CD14-positive monocyte (primary cell): ENCODE measurements around the gene EMILIN3. TPM values are rescaled to one million over a fixed set of nuclear protein-coding genes. Genes with fewer than 3 reads are reported as not detected.

Experiments
- DNase-seq, 3 donors: peaks; one replicate each; pipeline ENCODE4 v3.0.0-alpha.2; 2011 to 2022
- H2AFZ ChIP-seq: 2 replicates; pipeline ENCODE4 v1.6.0; 2012; ENCODE audit warnings: mild to moderate bottlenecking, low read depth, low read length, inconsistent platforms; ENCODE audit not compliant: insufficient read depth, poor library complexity, severe bottlenecking
- H3K27ac ChIP-seq, 2 donors: 1 replicate in 1 of 2; 2 replicates in 1 of 2; pipeline ENCODE4 v1.5.1; 2012 to 2013; ENCODE audit warnings: low read length in 2 of 2, control low read depth in 1 of 2, inconsistent platforms in 1 of 2, low read depth in 1 of 2, mild to moderate bottlenecking in 1 of 2
- H3K27me3 ChIP-seq, 2 donors: one replicate each; pipeline versions ENCODE4 v1.6.0 to v1.6.1; 2011 to 2013; ENCODE audit warnings: low read length in 2 of 2; ENCODE audit not compliant: control insufficient read depth in 2 of 2, insufficient read depth in 2 of 2
- H3K36me3 ChIP-seq, 2 donors: replicated peaks in 1 of 2; 1 replicate in 1 of 2; 2 replicates in 1 of 2; pipeline versions ENCODE4 v1.5.1 to v1.6.1; 2012 to 2013; ENCODE audit warnings: low read length in 2 of 2, control low read depth in 1 of 2, inconsistent platforms in 1 of 2, mild to moderate bottlenecking in 1 of 2; ENCODE audit not compliant: insufficient read depth in 2 of 2, control insufficient read depth in 1 of 2
- H3K4me1 ChIP-seq, 2 donors: 1 replicate in 1 of 2; 2 replicates in 1 of 2; pipeline versions ENCODE4 v1.5.1 to v1.6.1; 2012 to 2013; ENCODE audit warnings: low read length in 2 of 2, control low read depth in 1 of 2, inconsistent platforms in 1 of 2, mild to moderate bottlenecking in 1 of 2, moderate library complexity in 1 of 2; ENCODE audit not compliant: insufficient read depth in 2 of 2, control insufficient read depth in 1 of 2
- H3K4me2 ChIP-seq: replicated peaks from 2 replicates; pipeline ENCODE3; 2012; ENCODE audit warnings: low read length, moderate library complexity, mild to moderate bottlenecking; ENCODE audit not compliant: poor library complexity, severe bottlenecking; ENCODE audit errors: extremely low read depth
- H3K4me3 ChIP-seq, 3 experiments: fragments of 200-600 bp in 1 of 3; sonication (generic) in 1 of 3; replicated peaks in 1 of 3; 1 replicate in 2 of 3; 2 replicates in 1 of 3; pipeline ENCODE4 v1.5.1; 2011 to 2013; ENCODE audit warnings: low read length in 3 of 3, mild to moderate bottlenecking in 3 of 3, control low read depth in 2 of 3, low read depth in 2 of 3, inconsistent platforms in 1 of 3, moderate library complexity in 1 of 3
- H3K79me2 ChIP-seq: 2 replicates; pipeline ENCODE4 v1.6.0; 2012; ENCODE audit warnings: mild to moderate bottlenecking, control low read depth, inconsistent platforms, low read length, moderate library complexity; ENCODE audit not compliant: insufficient read depth
- H3K9ac ChIP-seq: 2 replicates; pipeline ENCODE4 v1.6.0; 2017; ENCODE audit warnings: low read length, mild to moderate bottlenecking; ENCODE audit not compliant: insufficient read depth, poor library complexity, severe bottlenecking
- H3K9me3 ChIP-seq, 2 donors: replicated peaks in 1 of 2; 1 replicate in 1 of 2; 2 replicates in 1 of 2; pipeline versions ENCODE4 v1.5.1 to v1.6.1; 2012 to 2013; ENCODE audit warnings: low read length in 2 of 2, control low read depth in 1 of 2; ENCODE audit not compliant: control insufficient read depth in 1 of 2, insufficient read depth in 1 of 2
- H4K20me1 ChIP-seq: 2 replicates; pipeline ENCODE4 v1.6.0; 2012; ENCODE audit warnings: mild to moderate bottlenecking, low read length, control low read depth, moderate library complexity; ENCODE audit not compliant: insufficient read depth
- H3K27ac Mint-ChIP-seq, 7 donors: one replicate each; pipeline ENCODE4 v1.8.0; 2020; ENCODE audit warnings: mild to moderate bottlenecking in 7 of 7, mixed read lengths in 7 of 7, moderate library complexity in 6 of 7, inconsistent platforms in 2 of 7
- H3K27me3 Mint-ChIP-seq, 3 donors: one replicate each; pipeline ENCODE4 v1.8.0; 2021 to 2022; ENCODE audit warnings: low read depth in 3 of 3, mild to moderate bottlenecking in 3 of 3, mixed read lengths in 3 of 3, moderate library complexity in 3 of 3, inconsistent platforms in 1 of 3
- H3K36me3 Mint-ChIP-seq, 2 donors: one replicate each; pipeline ENCODE4 v1.8.0; 2020; ENCODE audit warnings: mixed read lengths in 2 of 2, inconsistent platforms in 1 of 2, mild to moderate bottlenecking in 1 of 2
- H3K4me1 Mint-ChIP-seq: one replicate; pipeline ENCODE4 v1.8.0; 2020; ENCODE audit warnings: mild to moderate bottlenecking, mixed read lengths
- H3K4me3 Mint-ChIP-seq, 2 donors: one replicate each; pipeline ENCODE4 v1.8.0; 2020; ENCODE audit warnings: mild to moderate bottlenecking in 2 of 2, mixed read lengths in 2 of 2, moderate library complexity in 1 of 2
- H3K9me3 Mint-ChIP-seq, 7 donors: one replicate each; pipeline ENCODE4 v1.8.0; 2020 to 2022; ENCODE audit warnings: mixed read lengths in 7 of 7, mild to moderate bottlenecking in 6 of 7, moderate library complexity in 6 of 7, inconsistent platforms in 2 of 7
- CTCF ChIP-seq: fragments of 200-600 bp; IDR thresholded peaks from one replicate; pipeline ENCODE4 v1.8.0; 2022; ENCODE audit warnings: antibody characterized with exemption, mild to moderate bottlenecking
- WGBS: methylation state at CpG from one replicate; pipeline ENCODE4 v1.1.5; 2013; ENCODE audit warnings: missing lambda C conversion rate; ENCODE audit not compliant: insufficient coverage; 5-methylcytosine and 5-hydroxymethylcytosine counted together
- intact Hi-C, 2 donors: fragments of 100-400 bp; cut with micrococcal nuclease; formaldehyde crosslinking; loops; one replicate each; pipeline versions ENCODE4 v1.15.0 to v1.15.1; 2023
- polyA plus RNA-seq, 3 donors: library from polyadenylated mRNA; depleted of rRNA in 1 of 3; unstranded in 2 of 3; stranded (reverse) in 1 of 3; fragments of 300-500 nt in 2 of 3; fragments of >200 nt in 1 of 3; fragmentation: Illumina TruSeq in 2 of 3; gene quantifications; 1 replicate in 2 of 3; 2 replicates in 1 of 3; pipeline ENCODE4 v1.2.3, GENCODE V29; 2012 to 2021

Gene EMILIN3
- polyA plus RNA-seq, 3 donors = not detected

GRCh38 chr20:41380551-41381193 lies 14.1 kb upstream of the EMILIN3 start:
- H3K4me3 ChIP-seq = no peak overlapping the region
- no peaks in the 10 kb centered on the region for H3K9me3 ChIP-seq
- no peak overlapping the region for H3K27ac ChIP-seq
- WGBS = 38% methylated on average over 11 of the region's 12 CpGs
- Mint-ChIP-seq H3K4me3 (peak overlapping the region in 1 of 2 donors; percentile 74), H3K36me3 (no peaks in the 10 kb centered on the region), H3K9me3 (peaks cover 0 to 6% (median 2%) of the 10 kb centered on the region in 7 donors), H3K27me3 (peaks cover 34 to 50% (median 40%) of the 10 kb centered on the region in 3 donors), H3K27ac (peak overlapping the region in 1 of 7 donors; percentile 30), H3K4me1 (peaks cover 25% of the 10 kb centered on the region)
- intact Hi-C loops = no loop called here
- peak overlapping the region; percentile 8 for H3K9ac ChIP-seq
- H2AFZ ChIP-seq = no peak overlapping the region
- no peaks in the 10 kb centered on the region for H3K79me2 ChIP-seq
- H3K4me1 ChIP-seq = peaks cover 19 to 20% of the 10 kb centered on the region in 2 donors
- H3K27me3 ChIP-seq = peaks cover 0 to 16% of the 10 kb centered on the region in 2 donors
- H3K36me3 ChIP-seq = no peaks in the 10 kb centered on the region
- H3K4me2 ChIP-seq = no peak overlapping the region
- no peaks in the 10 kb centered on the region for H4K20me1 ChIP-seq
- no peak for TF ChIP-seq CTCF
- DNase-seq = no peak

GRCh38 chr20:41379551-41379950 lies 12.9 kb upstream of the EMILIN3 start:
- DNase-seq = peak in 2 of 3 donors; percentile 13 to 24
- intact Hi-C loops = no loop called here
- no peak overlapping the region for H3K27ac ChIP-seq
- H4K20me1 ChIP-seq = no peaks in the 10 kb centered on the region
- H3K27me3 ChIP-seq = peaks cover 0 to 16% of the 10 kb centered on the region in 2 donors
- no peaks in the 10 kb centered on the region for H3K9me3 ChIP-seq
- Mint-ChIP-seq H3K27me3 (peaks cover 38 to 54% (median 45%) of the 10 kb centered on the region in 3 donors), H3K4me1 (peaks cover 25% of the 10 kb centered on the region), H3K27ac (no peak overlapping the region), H3K36me3 (no peaks in the 10 kb centered on the region), H3K4me3 (peak overlapping the region in 1 of 2 donors; percentile 21), H3K9me3 (peaks cover 0 to 6% (median 2%) of the 10 kb centered on the region in 7 donors)
- WGBS = no CpG with 5 or more reads among the region's 2 CpGs
- H3K4me3 ChIP-seq = no peak overlapping the region
- no peaks in the 10 kb centered on the region for H3K36me3 ChIP-seq
- no peak for TF ChIP-seq CTCF
- no peak overlapping the region for H2AFZ ChIP-seq
- no peaks in the 10 kb centered on the region for H3K79me2 ChIP-seq
- H3K4me2 ChIP-seq = no peak overlapping the region
- peaks cover 19 to 20% of the 10 kb centered on the region in 2 donors for H3K4me1 ChIP-seq
- H3K9ac ChIP-seq = no peak overlapping the region
